ENCODE results near the gene FOXK1. TPM values are rescaled to one million over a fixed set of nuclear protein-coding genes. Genes with fewer than 3 reads are reported as not detected.

FOXK1 gene
- total RNA-seq, 1 experiment from 2014 or later: 50.8 TPM

DNA sequence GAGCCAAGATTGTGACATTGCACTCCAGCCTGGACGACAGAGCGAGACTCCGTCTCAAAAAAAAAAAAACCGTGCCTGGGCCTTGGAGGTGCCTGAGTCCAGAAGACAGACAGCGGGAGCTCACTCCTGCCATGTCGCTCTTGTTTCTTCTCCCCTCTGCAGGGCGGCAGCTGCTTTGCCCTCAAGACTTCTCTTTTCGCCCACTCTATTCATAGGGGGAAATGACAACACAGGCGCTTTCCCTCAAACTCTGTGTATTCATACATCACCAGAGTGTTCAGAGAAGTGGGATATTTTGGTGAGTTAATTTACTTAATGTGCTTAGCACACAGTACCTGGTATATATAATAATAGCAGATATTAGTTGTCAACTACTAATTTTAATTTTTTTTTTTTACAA is 44.5 kb downstream of the FOXK1 start:
- H3K4me1 ChIP-seq: no peaks in the 10 kb centered on the region
- no peaks in the 10 kb centered on the region for H3K27me3 Mint-ChIP-seq (ENCODE audit: insufficient read depth, unreplicated experiment)
- no TSS peak for BruUV-seq (replicated peaks)
- H3K27ac Mint-ChIP-seq (ENCODE audit: unreplicated experiment): no peak overlapping the region
- H3K27me3 ChIP-seq (replicated peaks; ENCODE audit: control insufficient read depth, insufficient read depth, low read length): no peaks in the 10 kb centered on the region
- no peak overlapping the region for H3K4me3 Mint-ChIP-seq (ENCODE audit: unreplicated experiment)
- POLR2A ChIA-PET: interaction anchor here (0.7 kb wide), 1 partner anchor 85 kb away, joined by 5 read pairs; no protein-coding TSS in a partner anchor
- H3K9me3 ChIP-seq: no peaks in the 10 kb centered on the region
- no peak overlapping the region for H3K4me3 ChIP-seq (ENCODE audit: low read depth, low read length)
- peaks cover 59% of the 10 kb centered on the region for H3K36me3 Mint-ChIP-seq (ENCODE audit: insufficient read depth, unreplicated experiment)
- CTCF ChIA-PET: no interaction called here
- no peak for DNase-seq
- H3K9me3 Mint-ChIP-seq (ENCODE audit: unreplicated experiment): no peaks in the 10 kb centered on the region
- H3K36me3 ChIP-seq (ENCODE audit: control insufficient read depth, insufficient read depth, low read length): no peaks in the 10 kb centered on the region; the same call in 1 of the 2 replicates
- TF ChIP-seq CTCF (IDR thresholded peaks at IDR 0.05; ENCODE audit: insufficient read depth in 1 of 2, low read depth in 1 of 2, low read length in 1 of 2, severe bottlenecking in 1 of 2, unreplicated experiment in 1 of 2): no peak
- intact Hi-C loops (cut with micrococcal nuclease; ENCODE audit: unreplicated experiment): no loop called here
- no peaks in the 10 kb centered on the region for H3K4me1 Mint-ChIP-seq (ENCODE audit: low read depth, unreplicated experiment)

- CTCF ChIA-PET: no interaction called here
- H3K27ac Mint-ChIP-seq (ENCODE audit: unreplicated experiment): no peak overlapping the region
- no TSS peak for BruUV-seq (replicated peaks)
Observed at GRCh38 chr7:4727914-4728705, 46.0 kb downstream of the FOXK1 start.

GRCh38 chr7:4729266-4729665 is 47.2 kb downstream of the FOXK1 start:
- H3K4me3 Mint-ChIP-seq (ENCODE audit: unreplicated experiment): no peak overlapping the region
- ChIA-PET CTCF (no interaction called here), POLR2A (no interaction called here)
- no peaks in the 10 kb centered on the region for H3K4me1 Mint-ChIP-seq (ENCODE audit: low read depth, unreplicated experiment)
- H3K4me3 ChIP-seq (ENCODE audit: low read depth, low read length): no peak overlapping the region
- H3K36me3 Mint-ChIP-seq (ENCODE audit: insufficient read depth, unreplicated experiment): peaks cover 63% of the 10 kb centered on the region
- no peaks in the 10 kb centered on the region for H3K27me3 ChIP-seq (replicated peaks; ENCODE audit: control insufficient read depth, insufficient read depth, low read length)
- no peaks in the 10 kb centered on the region for H3K9me3 Mint-ChIP-seq (ENCODE audit: unreplicated experiment)
- no peak overlapping the region for H3K27ac Mint-ChIP-seq (ENCODE audit: unreplicated experiment)
- no peaks in the 10 kb centered on the region for H3K9me3 ChIP-seq
- no peaks in the 10 kb centered on the region; the same call in 1 of the 2 replicates for H3K36me3 ChIP-seq (ENCODE audit: control insufficient read depth, insufficient read depth, low read length)
- DNase-seq: no peak
- no TSS peak for BruUV-seq (replicated peaks)
- H3K27me3 Mint-ChIP-seq (ENCODE audit: insufficient read depth, unreplicated experiment): no peaks in the 10 kb centered on the region
- TF ChIP-seq CTCF (IDR thresholded peaks at IDR 0.05; ENCODE audit: insufficient read depth in 1 of 2, low read depth in 1 of 2, low read length in 1 of 2, severe bottlenecking in 1 of 2, unreplicated experiment in 1 of 2): no peak
- intact Hi-C loops (cut with micrococcal nuclease; ENCODE audit: unreplicated experiment): no loop called here
- H3K4me1 ChIP-seq: no peaks in the 10 kb centered on the region

More at GRCh38 chr7:4727914-4728705, 46.0 kb downstream of the FOXK1 start:
- Histone ChIP-seq H3K27me3 (replicated peaks; ENCODE audit: control insufficient read depth, insufficient read depth, low read length) (no peaks in the 10 kb centered on the region), H3K4me1 (no peaks in the 10 kb centered on the region), H3K9me3 (no peaks in the 10 kb centered on the region), H3K4me3 (ENCODE audit: low read depth, low read length) (no peak overlapping the region), H3K36me3 (ENCODE audit: control insufficient read depth, insufficient read depth, low read length) (no peaks in the 10 kb centered on the region; the same call in 1 of the 2 replicates)
- intact Hi-C loops (cut with micrococcal nuclease; ENCODE audit: unreplicated experiment): no loop called here
- Mint-ChIP-seq H3K4me3 (ENCODE audit: unreplicated experiment) (no peak overlapping the region), H3K4me1 (ENCODE audit: low read depth, unreplicated experiment) (no peaks in the 10 kb centered on the region), H3K9me3 (ENCODE audit: unreplicated experiment) (no peaks in the 10 kb centered on the region), H3K36me3 (ENCODE audit: insufficient read depth, unreplicated experiment) (peaks cover 62% of the 10 kb centered on the region), H3K27me3 (ENCODE audit: insufficient read depth, unreplicated experiment) (no peaks in the 10 kb centered on the region)
- POLR2A ChIA-PET: no interaction called here
- TF ChIP-seq CTCF (IDR thresholded peaks at IDR 0.05; ENCODE audit: insufficient read depth in 1 of 2, low read depth in 1 of 2, low read length in 1 of 2, severe bottlenecking in 1 of 2, unreplicated experiment in 1 of 2): no peak
- no peak for DNase-seq

All from Caco-2 (cell line).